ENCODE data around the gene COL5A1.

DNA sequence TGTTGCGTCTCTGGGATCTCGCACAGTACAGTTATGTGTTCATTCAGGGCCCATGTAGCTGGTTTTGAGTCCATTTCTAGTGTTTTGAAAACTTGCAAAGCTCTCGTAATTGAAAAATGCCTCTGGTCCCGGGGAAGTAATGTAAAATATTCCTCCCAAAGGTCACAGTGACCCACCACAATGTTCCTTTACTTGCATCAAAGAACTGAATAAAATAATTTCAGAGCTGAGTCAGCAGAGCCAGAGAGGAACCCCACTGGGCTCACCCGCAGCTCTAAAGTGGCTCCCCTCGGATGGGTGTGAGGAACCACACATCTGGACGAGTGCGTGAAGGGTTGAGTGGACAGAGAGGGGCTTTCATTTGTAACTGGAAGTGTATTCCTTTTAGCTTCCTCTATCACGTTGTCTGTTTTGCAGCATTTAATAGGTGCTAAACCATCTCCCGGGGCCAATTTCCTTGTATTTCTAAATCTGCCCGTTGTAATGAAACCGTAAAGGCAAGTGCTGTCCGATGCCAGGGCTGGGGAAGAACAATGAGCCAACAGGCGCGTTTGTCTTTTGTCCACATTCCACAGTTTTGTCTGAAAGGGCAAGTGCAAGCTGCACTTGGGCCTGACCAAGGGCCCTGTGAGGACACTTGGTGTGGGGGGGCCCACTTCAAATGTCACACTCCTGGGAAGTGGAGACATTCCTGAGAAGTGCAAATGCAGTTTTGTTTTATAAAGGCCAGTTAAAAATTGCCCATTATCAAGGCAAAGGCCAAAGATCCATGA, 29.9 kb downstream of the COL5A1 start:
- TF ChIP-seq EZH2 (IDR thresholded peaks at IDR 0.05; ENCODE audit: low read length, unreplicated experiment) (no peak), EZH2phosphoT487 (IDR thresholded peaks at IDR 0.05; ENCODE audit: borderline replicate concordance, low read length) (no peak)
- TF ChIP-seq, protein P1, sequence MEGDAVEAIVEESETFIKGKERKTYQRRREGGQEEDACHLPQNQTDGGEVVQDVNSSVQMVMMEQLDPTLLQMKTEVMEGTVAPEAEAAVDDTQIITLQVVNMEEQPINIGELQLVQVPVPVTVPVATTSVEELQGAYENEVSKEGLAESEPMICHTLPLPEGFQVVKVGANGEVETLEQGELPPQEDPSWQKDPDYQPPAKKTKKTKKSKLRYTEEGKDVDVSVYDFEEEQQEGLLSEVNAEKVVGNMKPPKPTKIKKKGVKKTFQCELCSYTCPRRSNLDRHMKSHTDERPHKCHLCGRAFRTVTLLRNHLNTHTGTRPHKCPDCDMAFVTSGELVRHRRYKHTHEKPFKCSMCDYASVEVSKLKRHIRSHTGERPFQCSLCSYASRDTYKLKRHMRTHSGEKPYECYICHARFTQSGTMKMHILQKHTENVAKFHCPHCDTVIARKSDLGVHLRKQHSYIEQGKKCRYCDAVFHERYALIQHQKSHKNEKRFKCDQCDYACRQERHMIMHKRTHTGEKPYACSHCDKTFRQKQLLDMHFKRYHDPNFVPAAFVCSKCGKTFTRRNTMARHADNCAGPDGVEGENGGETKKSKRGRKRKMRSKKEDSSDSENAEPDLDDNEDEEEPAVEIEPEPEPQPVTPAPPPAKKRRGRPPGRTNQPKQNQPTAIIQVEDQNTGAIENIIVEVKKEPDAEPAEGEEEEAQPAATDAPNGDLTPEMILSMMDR (conservative IDR thresholded peaks at IDR 0.05; ENCODE audit: low read depth, low read length) = no peak
